BE2C (cell line): ENCODE measurements around the gene DAPK1.

Experiments
- DNase-seq: peaks from one replicate; pipeline ENCODE4 v3.0.0-alpha.2; 2020
- H3K27me3 ChIP-seq: fragments of 250-450 bp; sonication (Bioruptor Pico); 2 replicates; pipeline ENCODE4 v1.5.1; 2020; ENCODE audit warnings: mild to moderate bottlenecking
- H3K36me3 ChIP-seq: fragments of 250-450 bp; sonication (Bioruptor Pico); 2 replicates; pipeline ENCODE4 v1.5.1; 2020; ENCODE audit warnings: mild to moderate bottlenecking
- H3K4me1 ChIP-seq: fragments of 250-450 bp; sonication (Bioruptor Pico); 2 replicates; pipeline ENCODE4 v1.5.1; 2020
- H3K4me3 ChIP-seq: 2 replicates; pipeline ENCODE4 v1.5.1; 2011; ENCODE audit warnings: low read depth, low read length
- H3K9me3 ChIP-seq: fragments of 250-450 bp; sonication (Bioruptor Pico); 2 replicates; pipeline ENCODE4 v1.5.1; 2020
- CTCF ChIP-seq: IDR thresholded peaks from 2 replicates; pipeline ENCODE4 v1.5.1; 2012; ENCODE audit warnings: mild to moderate bottlenecking, low read depth, low read length

Gene DAPK1

DNA sequence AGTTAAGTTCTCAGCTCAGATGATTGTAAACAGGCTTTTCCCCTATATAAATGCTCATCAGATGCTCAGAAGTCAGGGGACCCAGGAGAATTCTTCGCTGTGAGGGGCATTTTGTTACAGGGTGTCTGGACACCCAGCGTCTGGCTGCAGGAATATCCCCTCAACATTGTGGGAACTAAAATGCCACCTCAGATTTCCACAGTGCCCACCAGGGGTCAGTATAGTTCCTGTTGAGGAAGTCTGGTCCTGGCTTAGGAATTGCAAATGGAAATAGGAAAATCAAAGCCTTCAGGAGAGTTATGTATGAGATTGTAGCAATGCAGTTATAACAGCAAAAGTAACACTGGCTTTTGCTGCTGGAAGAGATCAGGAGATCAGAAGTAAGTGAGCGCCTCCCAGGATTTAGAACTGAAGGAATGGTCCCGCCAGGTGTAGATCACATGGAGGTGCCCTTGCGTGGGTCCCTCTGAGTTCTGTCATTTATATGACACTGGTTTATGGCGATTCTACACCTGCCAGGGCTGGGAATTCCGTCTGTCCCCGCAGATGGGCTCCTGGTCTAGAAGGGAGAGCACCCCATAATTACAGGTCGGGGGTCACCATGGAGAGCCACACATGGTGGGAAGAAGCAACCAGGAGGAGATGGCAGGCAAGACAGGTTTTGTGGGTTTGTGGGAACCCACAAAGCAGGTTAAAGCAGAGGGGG is 181.1 kb downstream of the DAPK1 start:
- Histone ChIP-seq H3K4me3 (no peak overlapping the region), H3K9me3 (no peaks in the 10 kb centered on the region), H3K4me1 (no peaks in the 10 kb centered on the region), H3K27me3 (no peaks in the 10 kb centered on the region), H3K36me3 (no peaks in the 10 kb centered on the region; the same call in 1 of the 2 replicates)
- peak; percentile 93 for TF ChIP-seq CTCF
- peak; percentile 74 for DNase-seq

- DNase-seq, result no peak
- Histone ChIP-seq H3K4me3 (no peak overlapping the region), H3K36me3 (no peaks in the 10 kb centered on the region; the same call in 1 of the 2 replicates), H3K27me3 (no peaks in the 10 kb centered on the region), H3K4me1 (no peaks in the 10 kb centered on the region), H3K9me3 (no peaks in the 10 kb centered on the region)
- no peak for TF ChIP-seq CTCF
Measured at GRCh38 chr9:87681271-87682061, 183.8 kb downstream of the DAPK1 start.

GRCh38 chr9:87682085-87682484 is 184.4 kb downstream of the DAPK1 start:
- Histone ChIP-seq H3K4me1 (no peaks in the 10 kb centered on the region), H3K27me3 (no peaks in the 10 kb centered on the region), H3K4me3 (no peak overlapping the region), H3K9me3 (no peaks in the 10 kb centered on the region), H3K36me3 (no peaks in the 10 kb centered on the region; the same call in 1 of the 2 replicates)
- DNase-seq, result no peak
- TF ChIP-seq CTCF, result no peak

- no peak for DNase-seq
- Histone ChIP-seq H3K36me3 (no peaks in the 10 kb centered on the region; the same call in 1 of the 2 replicates), H3K4me1 (no peaks in the 10 kb centered on the region), H3K27me3 (no peaks in the 10 kb centered on the region), H3K9me3 (no peaks in the 10 kb centered on the region), H3K4me3 (no peak overlapping the region)
- TF ChIP-seq CTCF, result no peak
Measured at GRCh38 chr9:87682618-87683017, 185.0 kb downstream of the DAPK1 start.

DNA sequence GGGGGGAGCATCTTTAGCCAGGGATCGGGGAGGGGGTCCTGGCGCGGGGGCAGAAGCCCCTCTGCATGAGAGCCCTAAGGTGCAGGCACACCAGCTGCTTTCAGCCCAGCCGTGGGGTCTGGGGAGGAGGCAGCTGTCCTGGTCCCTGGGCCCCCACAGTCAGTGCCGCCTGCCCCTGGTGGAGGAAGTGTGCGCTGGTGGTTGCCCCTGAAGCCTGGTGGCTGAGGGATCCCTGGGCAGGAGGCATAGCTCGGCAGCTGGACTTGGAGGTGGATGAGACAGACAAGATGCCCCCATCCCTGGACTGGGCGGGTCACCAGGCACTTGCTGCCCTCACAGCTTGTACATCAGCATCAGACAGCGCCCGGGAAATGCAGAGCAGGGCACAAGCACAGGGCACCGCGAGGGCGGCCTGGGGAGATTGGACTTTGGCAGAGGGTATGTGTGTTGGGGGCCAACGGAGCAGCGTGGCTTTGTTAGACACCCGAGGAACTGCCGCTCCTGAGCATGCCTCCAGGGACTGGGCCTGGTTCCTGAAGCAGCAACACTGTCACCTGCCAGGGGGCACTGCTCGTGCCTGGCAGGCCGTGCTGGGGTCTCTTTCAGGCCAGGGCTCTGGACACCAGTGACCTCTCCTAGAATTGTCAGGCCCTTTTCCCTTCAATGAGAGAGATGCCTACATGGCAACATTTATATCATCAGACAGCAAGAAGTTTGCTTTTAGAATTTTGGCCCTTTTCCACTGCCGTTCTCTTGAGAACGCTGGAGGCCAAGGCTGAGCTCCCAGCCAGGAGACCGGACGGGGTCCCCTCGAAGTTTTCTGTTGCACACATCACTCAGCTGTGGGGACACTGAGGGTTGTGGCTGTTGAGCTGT is 186.3 kb downstream of the DAPK1 start:
- Histone ChIP-seq H3K4me3 (no peak overlapping the region), H3K36me3 (no peaks in the 10 kb centered on the region; the same call in 1 of the 2 replicates), H3K4me1 (no peaks in the 10 kb centered on the region), H3K27me3 (no peaks in the 10 kb centered on the region), H3K9me3 (no peaks in the 10 kb centered on the region)
- TF ChIP-seq CTCF, result no peak
- no peak for DNase-seq
